Fibroblast of skin of left quadriceps (primary cell): ENCODE data around the gene SLC28A3.

Source experiments
- DNase-seq, 2 experiments: peaks; one replicate each; pipeline ENCODE4 v3.0.0-alpha.2; 2013; ENCODE audit warnings: low read depth in 2 of 2

The SLC28A3 gene

DNA sequence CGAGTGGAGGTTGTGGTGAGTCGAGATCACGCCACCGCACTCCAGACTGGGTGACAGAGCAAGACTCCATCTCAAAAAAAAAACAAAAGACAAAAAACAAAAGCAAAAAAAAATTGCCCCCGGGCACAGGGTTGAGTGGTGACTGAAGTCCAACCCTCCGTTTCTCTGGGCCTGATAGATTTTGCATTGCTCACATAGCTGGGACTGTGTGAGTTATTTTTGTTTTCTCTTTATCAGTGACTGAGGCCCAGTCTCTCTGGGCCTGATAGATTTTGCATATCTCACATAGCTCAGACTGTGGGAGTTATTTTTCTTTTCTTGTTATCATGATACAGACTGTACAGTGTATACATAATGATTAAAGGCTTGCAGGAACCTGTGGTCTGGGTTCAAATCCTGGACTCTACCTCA is 2.6 kb upstream of the SLC28A3 start:
- DNase-seq = no peak

- no peak for DNase-seq
Measured at GRCh38 chr9:84339962-84340361, 596 bp downstream of the SLC28A3 start.

DNA sequence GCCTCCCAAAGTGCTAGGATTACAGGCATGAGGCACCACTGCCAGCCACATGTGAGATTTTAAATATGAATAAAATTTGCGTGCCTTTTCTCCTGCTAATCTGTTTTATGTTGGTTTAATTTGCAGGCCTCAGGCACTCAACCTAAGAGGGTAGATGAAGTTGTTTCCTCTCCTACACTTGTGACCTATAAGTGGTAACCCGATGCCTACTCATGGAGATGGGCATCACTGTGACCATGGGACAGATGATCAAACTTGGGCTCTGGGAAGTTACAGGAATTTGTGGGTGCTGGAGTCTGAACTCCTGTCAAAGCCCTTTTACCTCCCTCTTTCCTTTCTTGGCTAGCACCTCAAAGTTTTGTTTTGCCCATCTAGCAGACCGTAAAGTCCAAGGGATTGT is 1.1 kb downstream of the SLC28A3 start:
- no peak for DNase-seq

- DNase-seq = no peak
Measured at GRCh38 chr9:84338792-84339191, 1.8 kb downstream of the SLC28A3 start.

- DNase-seq = no peak
Measured at GRCh38 chr9:84337252-84337651, 3.3 kb downstream of the SLC28A3 start.

GRCh38 chr9:84331119-84331809 is 9.3 kb downstream of the SLC28A3 start:
- DNase-seq = no peak

- DNase-seq = no peak
Measured at GRCh38 chr9:84330246-84330645, 10.3 kb downstream of the SLC28A3 start.

DNA sequence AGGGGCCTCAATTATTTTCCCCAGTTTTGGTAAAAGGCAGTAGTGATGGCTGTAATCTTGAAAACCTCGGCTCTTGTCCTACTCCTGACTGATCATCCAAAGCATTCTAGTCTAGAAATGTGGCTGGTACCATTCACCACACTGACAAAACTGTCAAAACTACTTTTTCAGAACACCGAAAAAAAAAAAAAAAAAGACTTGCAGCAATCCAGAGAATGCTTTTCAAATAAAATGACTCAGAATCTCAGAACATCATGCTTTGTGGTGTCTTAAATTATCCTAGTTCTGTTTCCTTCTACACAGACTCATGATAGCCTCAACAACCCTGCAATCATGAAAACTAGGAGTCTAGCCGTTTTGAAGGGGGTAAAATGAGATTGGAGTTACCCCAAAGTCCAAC is 13.4 kb downstream of the SLC28A3 start:
- DNase-seq = no peak

DNA sequence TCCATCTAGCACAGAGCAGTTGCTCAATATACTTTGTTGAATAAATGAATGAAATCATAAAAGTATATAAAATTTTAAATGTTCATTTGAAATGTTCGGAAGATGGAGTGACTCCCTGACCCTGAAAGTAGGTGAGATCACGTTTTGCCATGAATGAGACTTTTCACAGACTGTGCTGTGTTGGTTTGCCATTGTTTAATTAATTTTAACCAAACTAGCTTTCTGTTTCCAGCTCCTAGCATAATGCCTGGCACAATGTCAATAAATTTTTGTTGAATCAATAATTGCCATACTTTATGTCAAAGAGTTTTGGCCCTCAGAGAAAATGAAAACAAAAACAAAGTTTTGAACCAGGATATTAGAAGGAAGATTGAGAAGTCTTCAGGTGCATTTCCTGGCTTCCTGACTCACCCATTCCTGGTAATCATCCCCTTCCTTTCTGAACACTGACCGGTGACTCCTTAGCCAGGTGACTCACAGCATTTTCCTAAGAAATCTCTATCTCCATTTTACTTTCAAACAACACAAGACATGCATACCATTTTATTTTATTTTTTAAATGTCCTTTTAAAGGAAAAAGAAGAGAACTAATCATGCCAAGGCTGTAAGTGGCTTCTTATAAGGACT is 15.1 kb downstream of the SLC28A3 start:
- DNase-seq = no peak

GRCh38 chr9:84324811-84325210 is 15.7 kb downstream of the SLC28A3 start:
- no peak for DNase-seq

DNA sequence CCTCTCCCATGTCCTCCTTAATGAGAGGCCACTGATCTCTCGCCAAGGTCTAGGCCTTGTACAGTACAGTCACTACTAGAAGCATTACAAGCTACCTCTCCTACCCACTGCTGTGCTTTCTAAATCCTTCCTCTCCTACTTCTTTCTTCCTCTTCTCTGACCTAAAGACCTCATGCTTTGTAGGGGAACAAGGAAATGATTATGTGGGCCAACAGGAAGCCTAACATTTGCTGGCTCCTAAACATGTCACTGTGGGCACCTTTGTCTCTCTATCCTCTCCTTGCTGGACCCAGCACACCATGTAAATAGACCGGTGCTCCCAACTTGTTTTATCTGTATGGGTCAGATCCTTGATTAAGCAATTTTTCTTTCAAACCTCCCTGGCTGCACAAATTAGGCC is 16.7 kb downstream of the SLC28A3 start:
- no peak for DNase-seq

GRCh38 chr9:84322828-84323227 is 17.7 kb downstream of the SLC28A3 start:
- peak; percentile 31 to 48 for DNase-seq

DNA sequence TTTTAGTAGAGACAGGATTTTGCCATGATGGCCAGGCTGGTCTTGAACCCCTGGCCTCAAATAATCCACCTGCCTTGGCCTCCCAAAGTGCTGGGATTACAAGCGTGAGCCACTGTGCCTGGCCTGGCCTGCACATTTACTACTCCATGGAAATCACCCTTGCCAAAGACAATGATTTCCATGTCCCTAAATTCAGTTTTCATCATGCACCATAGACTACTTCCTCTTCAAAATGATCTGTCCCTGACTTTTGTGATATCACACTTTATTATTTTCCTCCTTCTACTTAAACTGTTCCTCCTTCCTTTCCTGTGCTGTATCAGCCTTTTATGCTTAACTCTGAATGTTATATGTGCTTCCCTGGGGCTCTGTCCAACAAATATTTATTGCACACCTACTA is 20.3 kb downstream of the SLC28A3 start:
- no peak for DNase-seq

DNA sequence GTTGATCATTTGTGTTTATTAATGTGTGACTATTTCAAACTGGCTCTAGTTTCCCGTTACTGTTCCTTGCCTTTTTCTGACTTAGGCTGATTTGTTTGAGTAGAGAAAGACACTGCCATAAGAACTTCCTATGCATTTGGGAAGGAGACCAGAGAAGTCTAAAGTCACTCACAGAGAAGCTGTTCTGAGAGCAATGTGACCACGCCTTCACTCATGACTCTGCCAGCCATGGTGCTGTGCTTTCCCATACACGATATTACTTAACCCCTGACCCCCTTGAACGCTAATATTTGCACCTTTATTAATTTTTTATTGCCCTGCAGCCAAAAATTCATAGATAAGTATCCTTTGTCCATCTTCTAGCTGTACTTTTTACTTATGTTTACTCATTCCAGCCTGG is 20.9 kb downstream of the SLC28A3 start:
- no peak for DNase-seq

GRCh38 chr9:84318981-84319380 is 21.6 kb downstream of the SLC28A3 start:
- DNase-seq = no peak

GRCh38 chr9:84317563-84317962 is 23.0 kb downstream of the SLC28A3 start:
- DNase-seq = no peak

DNA sequence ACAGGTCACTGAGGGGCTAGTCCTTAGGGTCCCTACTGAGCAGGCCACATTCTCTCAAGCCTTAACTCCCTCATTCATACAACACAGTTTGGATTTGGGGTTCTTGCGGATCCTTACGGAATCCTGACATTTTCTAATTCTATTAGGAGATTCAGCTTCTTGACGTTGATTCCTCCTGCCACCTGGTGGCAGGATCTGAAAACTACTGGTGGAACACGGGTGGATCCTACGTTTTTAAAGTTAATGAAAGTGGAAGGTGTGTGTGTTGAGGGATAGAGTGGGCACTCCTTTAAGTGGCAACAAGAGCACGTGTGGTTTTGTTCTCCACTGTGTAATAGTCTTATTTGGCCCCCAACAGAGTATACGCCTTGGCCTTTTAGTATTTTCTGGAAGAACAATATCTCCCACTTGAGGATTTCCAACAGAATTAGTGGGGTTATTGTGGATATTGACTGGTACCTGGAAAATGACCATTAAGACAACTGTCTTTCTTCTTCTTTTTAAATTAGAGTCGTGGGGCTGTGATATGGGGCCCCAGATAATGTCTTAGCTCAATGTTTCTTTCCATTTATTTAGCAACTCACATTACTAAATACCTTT is 25.2 kb downstream of the SLC28A3 start:
- DNase-seq = peak; percentile 42 to 44

DNA sequence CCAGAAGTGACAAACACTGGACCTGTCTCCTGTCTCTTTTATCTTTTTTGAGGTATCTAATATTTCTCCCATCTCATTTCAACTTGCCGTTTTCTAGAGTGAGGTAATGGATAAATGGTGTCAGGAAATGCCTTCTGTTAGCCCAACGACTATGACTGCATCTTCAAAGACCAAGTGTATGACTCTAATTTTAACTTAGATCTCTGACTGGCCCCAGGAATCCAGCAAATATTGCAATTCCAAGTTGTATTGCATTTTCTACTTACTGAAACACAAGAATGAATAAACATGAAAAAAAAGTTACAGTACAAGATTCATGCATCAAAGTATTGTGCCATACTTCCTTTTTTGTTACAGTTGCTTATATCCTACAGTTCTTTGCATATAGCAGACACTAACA is 26.3 kb downstream of the SLC28A3 start:
- no peak for DNase-seq

- no peak for DNase-seq
Measured at GRCh38 chr9:84310883-84311282, 29.7 kb downstream of the SLC28A3 start.

DNA sequence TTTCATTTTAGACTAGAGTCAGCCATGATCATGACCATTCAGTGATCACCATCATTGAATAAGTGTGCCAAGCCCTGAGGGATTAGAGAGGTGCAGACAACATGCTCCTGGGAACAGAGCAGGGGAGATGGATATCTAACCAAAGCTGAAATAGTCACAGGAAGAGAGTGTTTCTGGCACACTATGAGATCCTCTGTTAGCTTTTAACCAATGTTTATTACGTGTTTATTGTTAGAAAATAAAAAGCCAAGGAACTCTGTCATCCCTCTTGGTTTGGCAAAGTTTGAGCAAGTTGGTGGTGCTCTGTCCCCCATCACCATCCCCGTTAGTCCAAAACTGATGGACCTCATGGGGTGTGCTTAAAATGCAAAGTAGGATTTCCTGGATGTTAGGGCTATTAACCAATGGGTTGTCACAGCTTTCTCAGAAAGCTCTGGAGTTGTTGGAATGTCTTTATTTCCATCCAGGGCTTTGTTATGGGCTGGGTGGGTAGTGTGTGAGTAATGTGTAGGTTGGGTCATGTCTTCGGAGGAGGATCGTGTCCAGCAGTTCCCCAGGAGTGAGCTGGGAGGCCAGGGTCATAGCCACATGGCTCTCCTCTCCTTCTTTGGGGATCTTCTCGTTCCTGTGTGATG is 34.9 kb downstream of the SLC28A3 start:
- no peak for DNase-seq

DNA sequence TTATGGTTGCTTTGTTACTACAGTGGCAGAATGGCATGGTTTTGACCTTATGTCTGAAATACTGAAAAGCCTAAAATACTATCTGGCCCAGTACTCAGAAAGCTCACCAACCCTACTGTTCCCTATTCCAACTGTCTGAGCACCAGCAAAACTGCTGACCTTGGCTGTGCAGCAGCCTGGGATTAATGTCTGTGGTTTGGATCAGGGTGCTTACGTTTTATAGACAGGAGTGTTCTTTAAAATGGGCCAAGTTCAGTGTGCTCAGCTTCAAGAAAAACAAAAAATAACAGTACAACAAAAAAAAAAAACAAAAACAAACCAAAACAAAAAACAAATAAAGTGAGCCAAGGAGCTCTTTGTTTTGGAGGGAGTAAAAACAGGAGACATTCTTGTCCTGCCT is 36.4 kb downstream of the SLC28A3 start:
- no peak for DNase-seq

- DNase-seq = no peak
Measured at GRCh38 chr9:84303061-84303460, 37.5 kb downstream of the SLC28A3 start.

DNA sequence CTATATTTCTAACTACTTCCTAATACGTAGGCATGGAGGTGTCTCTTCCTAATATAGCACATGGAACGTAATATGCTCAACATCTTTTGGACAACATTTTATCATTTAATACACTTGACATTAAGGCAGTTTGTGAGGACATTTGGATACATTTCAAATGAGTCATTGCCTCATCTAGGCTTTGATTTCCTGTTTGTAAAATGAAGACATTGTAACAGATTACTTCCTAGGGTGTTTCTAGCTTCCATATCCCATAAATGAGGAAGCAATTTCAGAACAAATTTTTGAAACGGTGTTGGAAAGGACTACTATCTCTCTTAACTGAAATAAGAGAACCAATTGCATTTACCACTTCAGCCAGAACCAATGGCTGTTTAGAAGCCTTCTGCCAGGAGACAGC is 38.7 kb downstream of the SLC28A3 start:
- no peak for DNase-seq
